Keratinocyte (primary cell): ENCODE measurements around the gene SKOR2. TPM values are rescaled to one million over a fixed set of nuclear protein-coding genes. Genes with fewer than 3 reads are reported as not detected.
"Not testable (repeated sequence)": the region's sequence is repeated elsewhere in the genome, so short reads cannot be mapped to it uniquely, and the experiment has no call there.

Experiments used
- DNase-seq: peaks from one replicate; pipeline ENCODE4 v3.0.0-alpha.2; 2011; ENCODE audit warnings: low read depth, missing footprints, low spot score
- FAIRE-seq: peaks from 2 replicates; lab custom pipeline; 2011; peaks lifted over from hg19 to GRCh38; lab: Jason Lieb, UNC
- H2AFZ ChIP-seq: 2 replicates; pipeline ENCODE4 v1.6.0; 2012; ENCODE audit warnings: low read length, control low read depth, inconsistent platforms; ENCODE audit not compliant: control insufficient read depth
- H3K27ac ChIP-seq: 2 replicates; pipeline ENCODE4 v1.5.1; 2011; ENCODE audit warnings: low read length; ENCODE audit not compliant: control insufficient read depth, insufficient read depth
- H3K27me3 ChIP-seq: 3 replicates; pipeline ENCODE4 v1.6.0; 2011; ENCODE audit warnings: low read length; ENCODE audit not compliant: control insufficient read depth, insufficient read depth; ENCODE audit errors: extremely low read depth
- H3K36me3 ChIP-seq, 2 experiments: 2 replicates in 1 of 2; 3 replicates in 1 of 2; pipeline ENCODE4 v1.5.1; 2011; ENCODE audit warnings: low read length in 2 of 2, mild to moderate bottlenecking in 1 of 2; ENCODE audit not compliant: control insufficient read depth in 2 of 2, insufficient read depth in 2 of 2; ENCODE audit errors: extremely low read depth in 1 of 2
- H3K4me1 ChIP-seq: 3 replicates; pipeline ENCODE4 v1.5.1; 2011; ENCODE audit warnings: low read length; ENCODE audit not compliant: control insufficient read depth, insufficient read depth; ENCODE audit errors: extremely low read depth
- H3K4me2 ChIP-seq: 3 replicates; pipeline ENCODE4 v1.6.0; 2011; ENCODE audit warnings: low read depth, low read length; ENCODE audit not compliant: control insufficient read depth, insufficient read depth; ENCODE audit errors: extremely low read depth
- H3K4me3 ChIP-seq, 3 experiments: fragments of 200-600 bp in 1 of 3; sonication (generic) in 1 of 3; 2 replicates in 2 of 3; 3 replicates in 1 of 3; pipeline ENCODE4 v1.5.1; 2011 to 2016; ENCODE audit warnings: low read length in 3 of 3, mild to moderate bottlenecking in 3 of 3, control low read depth in 2 of 3, inconsistent platforms in 1 of 3, low read depth in 1 of 3, mixed read lengths in 1 of 3, mixed run types in 1 of 3, moderate library complexity in 1 of 3; ENCODE audit not compliant: control insufficient read depth in 2 of 3, insufficient read depth in 2 of 3; ENCODE audit errors: extremely low read depth in 1 of 3
- H3K79me2 ChIP-seq: 2 replicates; pipeline ENCODE4 v1.6.0; 2012; ENCODE audit warnings: low read length; ENCODE audit not compliant: control insufficient read depth, insufficient read depth
- H3K9ac ChIP-seq: 3 replicates; pipeline ENCODE4 v1.6.0; 2011; ENCODE audit warnings: low read length; ENCODE audit not compliant: control insufficient read depth, insufficient read depth; ENCODE audit errors: extremely low read depth
- H3K9me1 ChIP-seq: 3 replicates; pipeline ENCODE4 v1.6.0; 2011; ENCODE audit warnings: low read length; ENCODE audit not compliant: control insufficient read depth, insufficient read depth; ENCODE audit errors: extremely low read depth
- H3K9me3 ChIP-seq: 2 replicates; pipeline ENCODE4 v1.5.1; 2012; ENCODE audit warnings: low read depth, low read length; ENCODE audit not compliant: control insufficient read depth
- H4K20me1 ChIP-seq: 3 replicates; pipeline ENCODE4 v1.6.0; 2011; ENCODE audit warnings: low read length; ENCODE audit not compliant: control insufficient read depth, insufficient read depth; ENCODE audit errors: extremely low read depth
- EZH2 ChIP-seq: IDR thresholded peaks from one replicate; pipeline ENCODE4 v1.6.1; 2012; ENCODE audit warnings: inconsistent platforms, mild to moderate bottlenecking, low read length, moderate library complexity
- dilution Hi-C: fragments of 300-500 bp; cut with MboI; formaldehyde crosslinking; loops from one replicate; pipeline ENCODE4 v1.7.0; 2020; ENCODE audit warnings: low sequenced_read_pairs; ENCODE audit not compliant: extremely low pct_ligation_motif_present
- polyA plus RNA-seq, 5 experiments: library from polyadenylated mRNA; depleted of rRNA in 3 of 5; stranded (reverse) in 3 of 5; stranded (forward) in 1 of 5; unstranded in 1 of 5; fragments of >200 nt; gene quantifications; 1 replicate in 1 of 5; 2 replicates in 3 of 5; 3 replicates in 1 of 5; pipeline versions ENCODE4 v1.2.1 to v1.2.3, GENCODE V29; 2011 to 2012; ENCODE audit warnings: missing spikeins in 2 of 5, low read depth in 1 of 5, low replicate concordance in 1 of 5
- TF ChIP-seq, protein P1 (sequence below), 3 experiments: IDR thresholded peaks in 1 of 3; conservative IDR thresholded peaks in 1 of 3; optimal IDR thresholded peaks in 1 of 3; 2 replicates in 2 of 3; 3 replicates in 1 of 3; pipeline versions ENCODE3 to v1.5.1; 2011; ENCODE audit warnings: low read length in 3 of 3, mild to moderate bottlenecking in 3 of 3, moderate library complexity in 2 of 3, control low read depth in 1 of 3, inconsistent platforms in 1 of 3; ENCODE audit not compliant: insufficient read depth in 2 of 3; ENCODE audit errors: extremely low read depth in 1 of 3

Gene SKOR2
- polyA plus RNA-seq, 1 donor (not counting 4 experiments of a cell fraction or from before 2014, with no cell fraction given) = not detected

DNA sequence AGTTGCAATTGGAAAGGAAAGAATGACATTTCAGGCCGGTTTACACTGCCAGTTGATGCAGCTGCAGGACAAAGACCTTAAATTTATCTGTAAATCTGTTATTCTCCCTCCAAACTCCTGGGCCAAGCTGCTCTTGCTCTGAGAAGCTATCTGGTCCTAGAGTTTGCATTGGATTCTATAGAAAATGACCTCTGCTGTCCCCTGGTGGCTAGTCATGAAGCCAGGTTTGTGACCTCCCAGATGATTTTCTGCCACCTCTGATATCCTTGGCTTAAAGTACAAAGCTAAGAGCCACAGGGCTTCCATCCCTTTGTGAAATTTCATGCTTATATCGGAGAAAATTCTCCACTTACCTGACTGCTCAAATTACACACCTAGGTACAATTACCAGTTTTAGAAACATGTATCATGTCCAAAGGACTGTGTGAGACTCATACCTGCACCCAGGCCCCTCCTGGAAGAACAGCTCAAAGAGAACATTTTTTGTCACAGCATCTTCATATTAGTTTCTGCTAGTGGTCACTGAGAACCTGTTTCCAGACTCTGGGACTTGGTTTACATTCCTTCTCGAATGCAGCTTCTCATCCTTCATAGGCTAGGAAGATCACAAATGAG is 46.4 kb downstream of the SKOR2 start:
- DNase-seq (no peak), FAIRE-seq (no peak)
- no peak overlapping the region for H2AFZ ChIP-seq
- no peaks in the 10 kb centered on the region for H4K20me1 ChIP-seq
- H3K27ac ChIP-seq = no peak overlapping the region
- H3K4me1 ChIP-seq = no peaks in the 10 kb centered on the region
- H3K9me1 ChIP-seq = no peaks in the 10 kb centered on the region
- dilution Hi-C loops = no loop called here
- no peak overlapping the region for H3K9ac ChIP-seq
- H3K27me3 ChIP-seq = peaks cover 5% of the 10 kb centered on the region
- no peak for TF ChIP-seq EZH2
- TF ChIP-seq, protein P1, sequence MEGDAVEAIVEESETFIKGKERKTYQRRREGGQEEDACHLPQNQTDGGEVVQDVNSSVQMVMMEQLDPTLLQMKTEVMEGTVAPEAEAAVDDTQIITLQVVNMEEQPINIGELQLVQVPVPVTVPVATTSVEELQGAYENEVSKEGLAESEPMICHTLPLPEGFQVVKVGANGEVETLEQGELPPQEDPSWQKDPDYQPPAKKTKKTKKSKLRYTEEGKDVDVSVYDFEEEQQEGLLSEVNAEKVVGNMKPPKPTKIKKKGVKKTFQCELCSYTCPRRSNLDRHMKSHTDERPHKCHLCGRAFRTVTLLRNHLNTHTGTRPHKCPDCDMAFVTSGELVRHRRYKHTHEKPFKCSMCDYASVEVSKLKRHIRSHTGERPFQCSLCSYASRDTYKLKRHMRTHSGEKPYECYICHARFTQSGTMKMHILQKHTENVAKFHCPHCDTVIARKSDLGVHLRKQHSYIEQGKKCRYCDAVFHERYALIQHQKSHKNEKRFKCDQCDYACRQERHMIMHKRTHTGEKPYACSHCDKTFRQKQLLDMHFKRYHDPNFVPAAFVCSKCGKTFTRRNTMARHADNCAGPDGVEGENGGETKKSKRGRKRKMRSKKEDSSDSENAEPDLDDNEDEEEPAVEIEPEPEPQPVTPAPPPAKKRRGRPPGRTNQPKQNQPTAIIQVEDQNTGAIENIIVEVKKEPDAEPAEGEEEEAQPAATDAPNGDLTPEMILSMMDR (optimal IDR thresholded peaks at IDR 0.05 in 1 of 3, IDR thresholded peaks at IDR 0.05 in 1 of 3, conservative IDR thresholded peaks at IDR 0.05 in 1 of 3; ENCODE audit: extremely low read depth in 1 of 3, insufficient read depth in 2 of 3, low read length in 3 of 3) = peak; percentile 61 to 88 (median 66)
- no peaks in the 10 kb centered on the region for H3K9me3 ChIP-seq
- no peaks in the 10 kb centered on the region for H3K79me2 ChIP-seq
- no peaks in the 10 kb centered on the region for H3K36me3 ChIP-seq
- no peak overlapping the region for H3K4me3 ChIP-seq
- no peak overlapping the region for H3K4me2 ChIP-seq

DNA sequence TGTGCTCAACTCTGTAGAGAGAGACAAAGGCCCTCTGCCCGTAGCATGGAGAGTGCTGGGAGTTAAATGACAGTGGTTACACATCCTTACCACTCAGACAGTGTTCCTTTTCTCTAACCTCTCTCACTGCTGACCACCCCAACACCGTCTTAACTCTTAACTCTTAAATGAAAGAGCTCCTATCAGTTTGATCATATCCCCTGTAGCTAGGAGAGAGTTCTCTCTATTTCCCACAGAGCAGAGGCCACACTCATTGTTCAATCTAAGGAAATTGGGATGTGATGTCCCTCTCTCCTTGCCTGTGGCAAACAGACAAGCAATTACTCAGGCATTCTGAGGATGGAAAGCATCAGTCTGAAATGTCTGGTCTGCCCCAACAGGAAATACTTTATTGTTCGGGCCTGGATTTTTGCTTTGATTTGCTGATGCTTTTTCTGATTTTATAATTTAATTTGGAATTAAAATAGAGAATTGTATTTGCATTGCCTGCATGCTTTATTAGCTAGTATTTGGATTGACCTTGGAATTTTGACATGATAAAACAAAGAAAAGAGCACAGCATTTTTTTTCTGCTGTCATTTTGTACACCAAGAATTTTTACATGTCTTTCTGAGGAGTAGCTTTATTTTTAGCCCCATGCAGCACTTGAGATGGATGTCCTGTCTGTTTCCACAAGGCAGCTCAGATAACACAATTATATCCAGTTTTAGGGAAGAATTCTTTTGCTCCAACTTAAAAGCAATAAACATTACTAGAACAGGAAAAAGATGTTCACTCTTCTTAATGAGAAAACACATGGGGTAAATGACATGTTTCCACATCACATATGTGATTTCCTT is 47.6 kb downstream of the SKOR2 start:
- Histone ChIP-seq H3K27me3 (peaks cover 5% of the 10 kb centered on the region), H3K79me2 (no peaks in the 10 kb centered on the region), H3K4me1 (no peaks in the 10 kb centered on the region), H3K9me3 (no peaks in the 10 kb centered on the region), H3K9me1 (no peaks in the 10 kb centered on the region), H4K20me1 (no peaks in the 10 kb centered on the region), H3K4me3 (no peak overlapping the region), H2AFZ (no peak overlapping the region), H3K27ac (no peak overlapping the region), H3K4me2 (no peak overlapping the region), H3K36me3 (no peaks in the 10 kb centered on the region), H3K9ac (no peak overlapping the region)
- dilution Hi-C loops = no loop called here
- no peak for DNase-seq
- no peak for FAIRE-seq
- TF ChIP-seq EZH2 = no peak
- TF ChIP-seq, protein P1 (optimal IDR thresholded peaks at IDR 0.05 in 1 of 3, IDR thresholded peaks at IDR 0.05 in 1 of 3, conservative IDR thresholded peaks at IDR 0.05 in 1 of 3; ENCODE audit: extremely low read depth in 1 of 3, insufficient read depth in 2 of 3, low read length in 3 of 3) = no peak

DNA sequence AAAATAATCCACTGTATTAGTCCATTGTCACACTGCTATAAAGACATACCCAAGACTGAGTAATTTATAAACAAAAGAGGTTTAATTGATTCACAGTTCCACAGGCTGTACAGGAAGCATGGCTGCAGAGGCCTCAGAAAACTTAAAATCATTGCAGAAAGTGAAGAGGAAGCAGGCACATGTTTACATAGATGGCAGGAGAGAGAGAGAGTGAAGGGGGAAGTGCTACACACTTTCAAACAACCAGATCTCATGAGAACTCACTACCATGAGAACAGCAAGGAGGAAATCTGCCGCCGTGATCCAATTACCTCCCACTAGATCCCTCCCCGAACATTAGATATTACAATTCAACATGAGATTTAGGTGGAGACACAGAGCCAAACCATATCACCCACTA is 55.5 kb downstream of the SKOR2 start:
- H3K9me1 ChIP-seq, H2AFZ ChIP-seq, H3K4me3 ChIP-seq, H3K36me3 ChIP-seq, H3K27ac ChIP-seq, H3K27me3 ChIP-seq, FAIRE-seq, H3K4me1 ChIP-seq, DNase-seq, H3K4me2 ChIP-seq, H4K20me1 ChIP-seq, dilution Hi-C loops, H3K79me2 ChIP-seq, H3K9ac ChIP-seq, H3K9me3 ChIP-seq: not testable (repeated sequence)
